Stimulated activated CD8-positive, alpha-beta memory T cell treated with anti-CD3 and anti-CD28 coated beads, Interleukin-4, amount 100 ng/mL, for 48 hours (primary cell): ENCODE results near the gene TRAF3IP1.
A peak's percentile ranks its signal among the peaks of the same experiment; 100 is the strongest.
"Not testable (repeated sequence)": the region's sequence is repeated elsewhere in the genome, so short reads cannot be mapped to it uniquely, and the experiment has no call there.

Experiments
- DNase-seq: peaks from one replicate; pipeline ENCODE4 v3.0.0-alpha.2; 2020

The TRAF3IP1 gene

DNA sequence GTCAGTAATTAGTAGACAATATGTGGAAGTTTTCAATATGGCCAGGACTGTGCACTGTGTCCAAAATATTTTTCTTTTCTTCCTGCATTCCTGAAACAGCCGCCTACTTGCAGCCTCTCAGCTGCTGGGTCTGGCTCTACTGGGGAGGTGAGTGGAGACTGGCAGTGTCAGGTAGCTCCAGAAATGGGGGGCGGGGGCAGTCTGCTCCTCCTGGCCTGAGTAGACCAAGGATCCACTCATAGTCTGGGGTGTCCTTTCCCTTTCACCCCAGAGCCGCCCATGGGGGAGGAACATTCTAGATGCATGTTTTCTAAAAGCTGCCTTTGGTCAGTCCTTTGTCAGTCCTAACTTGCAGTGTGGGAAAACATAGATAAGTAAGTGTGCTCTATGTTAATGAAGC, 23.7 kb downstream of the TRAF3IP1 start:
- DNase-seq, result no peak

DNA sequence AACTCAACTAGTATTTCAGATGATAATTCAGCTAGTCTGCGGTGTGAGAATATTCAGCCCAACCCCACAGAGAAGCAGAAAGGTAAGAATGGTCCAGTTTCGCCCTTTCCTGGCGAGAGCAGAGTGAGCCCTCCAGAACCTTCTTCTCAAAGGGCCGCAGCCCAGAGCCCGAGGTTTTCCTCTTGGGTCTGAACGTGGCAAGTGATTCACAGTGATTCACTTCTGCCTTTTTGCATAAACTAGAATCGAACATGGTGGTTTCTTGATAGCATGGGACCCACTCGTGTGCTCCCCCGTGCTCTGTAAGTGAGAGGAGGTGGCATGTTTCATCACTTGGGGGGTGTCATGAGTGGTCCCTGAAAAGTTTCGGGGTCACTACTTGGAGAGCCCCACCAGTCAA, 24.2 kb downstream of the TRAF3IP1 start:
- no peak for DNase-seq

DNA sequence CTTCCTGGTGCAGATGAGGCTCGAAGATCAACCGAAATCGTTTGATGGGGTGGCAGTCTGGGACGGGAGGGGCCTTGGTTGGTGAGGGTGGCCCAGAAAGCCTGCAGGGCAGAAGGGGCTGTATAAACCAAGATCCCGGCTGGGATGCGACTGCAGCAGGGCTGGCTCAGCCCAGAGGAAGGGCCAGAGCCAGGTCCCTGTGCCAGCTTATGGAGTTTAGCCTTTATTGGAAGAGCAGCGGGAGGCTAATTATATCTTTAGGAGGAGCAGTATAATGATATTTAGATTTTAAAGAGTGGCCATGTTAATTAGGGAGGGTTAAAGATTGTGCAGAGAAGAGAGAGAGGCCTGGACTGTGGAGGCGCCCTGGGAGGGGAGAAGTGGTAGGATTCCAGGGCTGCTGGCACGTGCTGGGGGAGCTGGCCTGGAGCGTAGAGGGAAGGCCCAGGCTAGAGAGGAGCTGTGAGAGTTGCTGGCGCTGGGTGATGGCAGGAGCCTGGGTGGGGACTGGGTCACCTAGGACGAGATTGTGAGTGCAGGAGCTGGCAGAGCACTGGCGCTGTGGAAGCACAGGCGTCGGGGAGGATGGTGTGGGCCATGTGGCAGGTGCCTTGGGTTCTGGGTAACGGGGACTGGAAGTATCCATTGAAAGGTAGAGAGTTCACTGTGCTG, 25.1 kb downstream of the TRAF3IP1 start:
- DNase-seq, result no peak

DNA sequence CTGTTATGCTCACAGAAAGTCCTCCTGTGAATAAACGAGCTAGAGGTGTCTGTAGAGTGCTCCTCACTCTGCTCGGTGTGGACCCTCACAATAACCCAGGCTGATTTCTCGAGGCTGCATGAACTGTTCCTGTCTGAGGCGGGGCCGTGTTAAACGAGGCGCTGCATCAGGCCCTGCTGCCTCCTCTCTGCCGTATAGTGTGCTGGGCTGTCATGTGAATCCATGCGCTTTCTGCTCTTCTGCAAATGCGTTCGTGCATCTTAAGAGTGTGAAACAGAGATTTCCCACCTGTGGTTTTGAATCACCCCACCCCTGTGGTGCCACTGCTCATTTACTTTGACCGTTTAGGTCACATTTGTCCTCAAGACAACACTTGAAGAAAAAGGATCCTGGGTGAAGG, 26.2 kb downstream of the TRAF3IP1 start:
- DNase-seq, result no peak

GRCh38 chr2:238350150-238350897, 30.0 kb downstream of the TRAF3IP1 start:
- no peak for DNase-seq

- DNase-seq, result no peak
Observed at GRCh38 chr2:238351315-238351714, 31.0 kb downstream of the TRAF3IP1 start.

- DNase-seq, result no peak
Observed at GRCh38 chr2:238352361-238352760, 32.0 kb downstream of the TRAF3IP1 start.

DNA sequence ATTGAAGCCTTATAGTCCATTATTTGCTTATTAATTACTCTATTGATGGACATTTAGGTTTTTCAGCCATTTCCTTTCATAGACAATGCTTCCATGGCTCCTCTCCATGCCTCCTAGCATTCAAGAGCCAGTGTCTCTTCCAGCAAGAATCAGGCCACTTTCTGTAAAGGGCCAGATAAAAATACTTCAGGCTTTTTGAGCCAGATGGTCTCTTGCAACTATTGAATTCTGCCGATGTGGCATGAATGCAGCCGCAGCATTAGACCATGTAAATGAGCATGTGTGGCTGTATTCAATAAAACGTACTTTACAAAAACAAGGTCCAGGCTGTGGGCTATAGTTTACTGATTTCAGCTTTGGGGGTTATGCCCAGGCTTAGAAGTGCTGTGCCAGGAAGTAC, 38.5 kb downstream of the TRAF3IP1 start:
- no peak for DNase-seq

DNA sequence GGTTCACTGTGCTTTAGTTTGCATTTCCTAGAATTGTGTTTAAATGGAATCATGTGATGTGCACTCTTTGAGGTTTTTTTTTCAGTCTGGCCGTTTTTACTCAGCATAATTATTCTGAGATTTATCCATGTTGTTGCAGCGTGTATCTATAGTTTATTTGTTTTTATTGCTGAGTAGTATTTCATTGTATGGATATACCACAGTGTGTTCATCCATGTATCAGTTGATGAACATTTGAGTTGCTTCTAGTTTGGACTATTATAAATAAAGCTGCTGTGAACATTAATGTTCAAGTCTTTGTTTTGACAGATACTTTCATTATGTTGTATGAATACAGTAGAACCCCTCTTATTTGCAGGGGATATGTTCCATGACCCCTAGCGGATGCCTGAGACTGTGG, 39.1 kb downstream of the TRAF3IP1 start:
- no peak for DNase-seq

DNA sequence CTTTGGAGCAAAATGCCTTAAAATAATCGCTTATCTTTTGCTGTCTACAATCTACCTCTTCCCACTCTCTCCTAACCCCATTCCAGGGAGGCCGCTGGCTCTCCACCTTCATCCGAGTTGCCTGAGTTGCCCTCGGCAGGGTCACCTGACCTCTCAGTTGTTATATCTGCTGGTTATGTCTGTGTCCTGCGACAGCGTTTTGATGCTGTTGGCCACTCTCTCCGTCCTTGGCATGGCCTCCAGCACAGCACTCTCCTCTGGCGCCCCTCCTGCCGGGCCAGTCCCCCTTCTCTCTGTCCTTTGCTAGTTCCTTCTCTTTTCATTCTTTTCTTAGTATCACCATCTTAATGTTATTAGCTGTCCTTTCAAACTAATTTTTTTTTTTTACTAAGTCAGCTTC, 41.6 kb downstream of the TRAF3IP1 start:
- no peak for DNase-seq

- DNase-seq, result no peak
Observed at GRCh38 chr2:238362626-238363025, 42.3 kb downstream of the TRAF3IP1 start.

GRCh38 chr2:238369591-238370040, 49.3 kb downstream of the TRAF3IP1 start:
- DNase-seq, result no peak

GRCh38 chr2:238370094-238370822, 49.9 kb downstream of the TRAF3IP1 start:
- DNase-seq, result no peak

DNA sequence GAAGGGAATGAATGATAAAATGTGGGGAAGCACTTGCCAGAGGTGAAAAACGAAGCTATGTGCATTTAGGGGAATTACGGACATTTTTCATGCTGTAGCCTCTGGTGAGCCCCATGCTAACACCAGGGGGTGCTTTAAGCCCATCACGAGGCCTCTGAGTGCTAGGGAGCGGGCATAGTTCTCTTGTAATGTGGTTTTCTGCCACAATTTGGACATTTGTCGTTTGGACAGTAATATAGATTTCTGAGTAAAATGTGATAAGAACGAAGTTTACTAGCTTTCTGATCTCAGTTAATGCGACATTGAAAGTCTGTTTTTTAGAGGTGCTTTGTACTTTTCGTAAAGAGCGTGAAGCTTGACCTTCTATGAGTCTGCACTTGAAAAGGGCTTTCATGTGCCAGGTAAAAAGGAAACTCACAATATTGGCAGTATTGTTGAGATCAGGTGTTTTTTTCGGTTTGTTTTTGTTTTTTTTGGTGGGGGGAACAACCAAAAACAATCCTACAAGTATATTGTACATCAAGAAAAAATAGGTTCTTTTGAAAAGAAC, 50.6 kb downstream of the TRAF3IP1 start:
- DNase-seq, result peak; percentile 69

DNA sequence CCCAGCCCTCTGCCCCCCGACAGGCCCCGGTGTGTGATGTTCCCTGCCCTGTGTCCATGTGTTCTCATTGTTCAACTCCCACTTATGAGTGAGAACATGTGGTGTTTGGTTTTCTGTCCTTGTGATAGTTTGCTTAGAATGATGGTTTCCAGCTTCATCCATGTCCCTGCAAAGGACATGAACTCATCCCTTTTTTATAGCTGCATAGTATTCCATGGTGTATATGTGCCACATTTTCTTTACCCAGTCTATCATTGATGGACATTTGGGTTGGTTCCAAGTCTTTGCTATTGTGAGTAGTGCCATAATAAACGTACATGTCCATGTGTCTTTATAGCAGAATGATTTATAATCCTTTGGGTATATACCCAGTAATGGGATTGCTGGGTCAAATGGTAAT, 52.0 kb downstream of the TRAF3IP1 start:
- not testable (repeated sequence) for DNase-seq

DNA sequence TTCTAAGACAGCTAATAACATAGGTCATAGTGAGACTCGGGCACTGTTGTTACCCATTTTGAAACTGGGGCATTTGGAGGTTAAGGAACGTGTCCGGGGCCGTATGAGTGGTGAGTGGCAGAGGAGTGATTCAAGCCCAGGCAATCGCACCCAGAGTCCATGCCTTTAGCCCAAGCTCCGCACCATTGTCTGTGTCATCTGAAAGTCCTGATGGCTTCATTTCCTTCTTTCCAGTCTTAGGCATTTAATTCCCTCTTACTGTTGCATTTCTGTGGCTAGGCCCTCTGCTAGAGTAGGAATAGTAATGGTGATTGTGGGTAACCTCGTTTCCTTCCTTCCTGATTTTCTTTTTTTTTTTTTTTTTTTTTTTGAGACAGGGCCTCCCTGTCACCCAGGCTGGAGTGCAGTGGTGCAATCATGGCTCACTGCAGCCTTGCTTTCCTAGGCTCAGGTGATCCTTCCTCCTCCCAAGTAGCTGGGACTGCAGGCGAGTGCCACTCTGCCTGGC, 56.6 kb downstream of the TRAF3IP1 start:
- DNase-seq, result no peak

DNA sequence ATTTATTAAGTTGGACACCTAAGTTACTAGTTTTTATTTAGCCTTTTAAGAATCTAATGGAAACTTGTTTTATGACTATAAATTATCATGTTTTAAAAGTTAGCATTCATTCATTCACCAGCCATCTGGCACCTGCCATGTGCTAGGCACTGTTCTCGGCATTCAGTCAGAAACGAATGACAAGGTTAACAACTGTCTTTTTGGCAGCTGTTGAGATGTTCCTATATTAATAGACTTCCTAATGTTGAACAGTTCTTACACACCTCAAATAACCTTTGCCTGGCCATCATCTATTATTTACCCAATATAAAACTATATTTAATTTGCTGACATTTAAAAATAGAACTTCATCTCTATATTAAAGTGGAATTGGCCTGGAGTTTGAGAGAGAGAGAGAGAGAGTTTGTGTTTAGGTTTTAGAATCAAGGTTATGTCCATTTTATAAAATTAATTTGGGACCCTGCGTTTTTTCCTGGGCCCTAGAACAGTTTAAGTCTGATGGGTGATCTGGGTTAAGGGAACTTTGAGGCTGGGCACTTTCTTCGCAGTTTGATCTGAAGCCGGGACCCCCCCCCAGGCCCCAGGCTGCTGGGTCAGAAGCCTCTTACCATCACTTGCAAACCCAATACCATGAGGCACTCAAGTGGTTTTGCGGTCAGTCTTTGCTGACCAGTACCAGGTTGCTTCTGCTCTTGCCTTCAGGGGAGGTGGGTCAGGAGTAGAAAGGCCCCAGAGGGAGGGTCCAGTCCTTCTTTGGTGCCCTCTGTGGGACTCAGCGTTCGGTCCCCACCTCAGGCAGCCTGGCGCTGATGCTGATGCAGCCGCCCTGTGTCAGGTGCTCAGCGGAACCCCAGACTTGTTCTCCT, 58.1 kb downstream of the TRAF3IP1 start:
- no peak for DNase-seq

DNA sequence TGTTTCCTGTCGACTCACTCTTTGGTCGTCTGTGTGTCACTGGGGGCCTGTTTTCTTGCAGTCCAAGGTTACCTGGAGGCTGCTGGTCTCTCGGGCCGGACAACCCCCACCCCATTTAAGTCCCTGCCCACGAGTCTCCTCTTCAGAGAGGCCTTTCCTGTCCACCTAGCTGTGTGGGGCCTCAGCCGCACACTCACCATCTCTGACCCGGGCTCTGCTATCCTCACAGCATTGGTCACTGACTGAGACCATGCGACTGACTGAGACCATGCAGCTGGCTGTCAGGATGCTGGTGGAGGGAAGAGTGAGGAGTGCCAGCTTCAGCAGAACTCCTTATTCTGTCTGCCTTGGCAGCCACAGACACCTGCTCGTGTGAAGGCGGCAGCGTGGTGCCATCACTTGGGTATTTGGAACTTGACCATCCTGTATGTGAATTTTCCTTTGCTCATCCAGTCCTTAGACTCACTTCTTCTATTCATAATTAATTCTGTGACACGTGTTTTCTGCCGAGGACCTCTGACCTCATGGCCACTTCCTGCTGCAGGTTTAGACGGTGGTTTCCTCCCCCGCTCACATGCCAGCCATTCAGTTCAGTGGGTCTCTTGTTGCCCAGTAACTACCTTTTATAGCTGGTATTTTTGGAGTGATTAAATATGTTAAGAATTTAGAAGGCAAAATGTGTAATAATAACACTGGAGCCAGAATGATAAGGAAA, 58.9 kb downstream of the TRAF3IP1 start:
- DNase-seq, result peak; percentile 37

GRCh38 chr2:238380336-238380735, 60.0 kb downstream of the TRAF3IP1 start:
- DNase-seq, result no peak

- DNase-seq, result no peak
Observed at GRCh38 chr2:238380785-238381184, 60.5 kb downstream of the TRAF3IP1 start.

- no peak for DNase-seq
Observed at GRCh38 chr2:238381341-238382115, 61.2 kb downstream of the TRAF3IP1 start.
